H1 (cell line): ENCODE results near the gene BASP1. TPM values are rescaled to one million over a fixed set of nuclear protein-coding genes. Genes with fewer than 3 reads are reported as not detected.

ENCODE experiments used
- BRCA1 ChIP-seq: IDR thresholded peaks from 2 replicates; pipeline ENCODE4 v1.6.1; 2012; ENCODE audit warnings: low read depth, low read length, improper control_type of control experiment
- CHD2 ChIP-seq: IDR thresholded peaks from 2 replicates; pipeline ENCODE4 v1.6.1; 2012; ENCODE audit warnings: low read length, improper control_type of control experiment
- FOSL1 ChIP-seq: IDR thresholded peaks from 2 replicates; pipeline ENCODE4 v1.6.1; 2011; ENCODE audit warnings: mild to moderate bottlenecking, low read depth, low read length, moderate library complexity; ENCODE audit not compliant: insufficient read depth
- GTF2F1 ChIP-seq: IDR thresholded peaks from 2 replicates; pipeline ENCODE4 v1.6.1; 2012; ENCODE audit warnings: low read depth, low read length, improper control_type of control experiment, borderline replicate concordance
- JUND ChIP-seq: IDR thresholded peaks from 2 replicates; pipeline ENCODE4 v1.6.1; 2011; ENCODE audit warnings: mild to moderate bottlenecking, improper control_type of control experiment, low read length
- NANOG ChIP-seq: IDR thresholded peaks from 2 replicates; pipeline ENCODE4 v1.6.1; 2011; ENCODE audit warnings: low read length, low read depth, mild to moderate bottlenecking, inconsistent platforms; ENCODE audit not compliant: insufficient read depth, poor library complexity, severe bottlenecking
- SIN3A ChIP-seq, 2 experiments: IDR thresholded peaks in 1 of 2; conservative IDR thresholded peaks in 1 of 2; 2 replicates each; pipeline ENCODE4 v1.6.1; 2011 to 2012; ENCODE audit warnings: low read length in 2 of 2, improper control_type of control experiment in 1 of 2, low read depth in 1 of 2, mild to moderate bottlenecking in 1 of 2
- SP4 ChIP-seq: IDR thresholded peaks from 2 replicates; pipeline ENCODE4 v1.6.1; 2012; ENCODE audit warnings: low read length, inconsistent platforms
- YY1 ChIP-seq: IDR thresholded peaks from 2 replicates; pipeline ENCODE4 v1.6.1; 2011; ENCODE audit warnings: low read depth, mild to moderate bottlenecking, low read length
- polyA plus RNA-seq, 7 experiments: library from polyadenylated mRNA; depleted of rRNA in 3 of 7; stranded (reverse) in 5 of 7; unstranded in 2 of 7; fragments of >200 nt in 5 of 7; fragments of 200-250 nt in 2 of 7; gene quantifications; 1 replicate in 5 of 7; 2 replicates in 1 of 7; 4 replicates in 1 of 7; pipeline versions ENCODE4 v1.2.1 to v1.2.3, GENCODE V29; 2011 to 2013; ENCODE audit warnings: missing spikeins in 2 of 7, mixed read lengths in 2 of 7
- total RNA-seq: library from RNA; stranded (reverse); fragmentation: NEBNext Ultra II Directional; extraction: Animal tissue kit (Norgen Biotek cat#: 25700); gene quantifications from 2 replicates; pipeline ENCODE4 v1.2.1, GENCODE V29; 2021
- TF ChIP-seq, protein P1 (sequence below): fragments of 300-600 bp; sonication (generic); IDR thresholded peaks from 2 replicates; pipeline ENCODE4 v1.7.1; 2012; ENCODE audit warnings: low read length, moderate library complexity, mild to moderate bottlenecking, inconsistent platforms; ENCODE audit not compliant: insufficient replicate concordance
- TF ChIP-seq, protein P2 (sequence below): IDR thresholded peaks from 2 replicates; pipeline ENCODE4 v1.6.1; 2011; ENCODE audit warnings: low read depth, mild to moderate bottlenecking, low read length; ENCODE audit not compliant: insufficient read depth

BASP1 gene
- total and polyA plus RNA-seq, 2 of the 8 experiments (the other 6 are each of a cell fraction or from before 2014, with no cell fraction given) = 95.2 to 104 TPM

DNA sequence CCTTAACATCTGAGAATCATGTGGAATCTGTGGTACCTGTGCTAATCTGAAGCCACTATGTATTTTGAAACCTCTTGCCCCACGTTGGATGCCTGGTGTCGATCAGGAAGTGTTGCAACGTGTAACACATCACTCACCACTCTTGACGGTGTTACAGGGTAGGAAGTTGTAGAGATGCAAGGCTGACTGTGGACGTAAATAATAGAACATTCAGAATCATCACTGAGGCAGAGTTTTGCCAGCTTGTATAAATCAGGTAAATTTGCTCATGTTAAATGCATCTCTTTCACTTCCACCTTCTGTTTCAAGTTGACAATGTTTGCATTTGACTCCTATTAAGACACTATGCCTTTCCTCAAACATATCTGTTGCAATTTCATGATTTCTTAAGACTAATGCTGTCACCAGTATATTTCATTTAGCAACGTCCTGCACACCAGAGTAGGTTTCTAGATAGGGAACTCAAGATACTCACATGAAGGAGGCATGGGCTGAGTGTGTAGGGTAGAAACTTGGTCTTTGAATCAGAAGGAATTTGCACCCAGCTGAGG lies 38.1 kb downstream of the BASP1 start (continued):
- TF ChIP-seq, protein P1, sequence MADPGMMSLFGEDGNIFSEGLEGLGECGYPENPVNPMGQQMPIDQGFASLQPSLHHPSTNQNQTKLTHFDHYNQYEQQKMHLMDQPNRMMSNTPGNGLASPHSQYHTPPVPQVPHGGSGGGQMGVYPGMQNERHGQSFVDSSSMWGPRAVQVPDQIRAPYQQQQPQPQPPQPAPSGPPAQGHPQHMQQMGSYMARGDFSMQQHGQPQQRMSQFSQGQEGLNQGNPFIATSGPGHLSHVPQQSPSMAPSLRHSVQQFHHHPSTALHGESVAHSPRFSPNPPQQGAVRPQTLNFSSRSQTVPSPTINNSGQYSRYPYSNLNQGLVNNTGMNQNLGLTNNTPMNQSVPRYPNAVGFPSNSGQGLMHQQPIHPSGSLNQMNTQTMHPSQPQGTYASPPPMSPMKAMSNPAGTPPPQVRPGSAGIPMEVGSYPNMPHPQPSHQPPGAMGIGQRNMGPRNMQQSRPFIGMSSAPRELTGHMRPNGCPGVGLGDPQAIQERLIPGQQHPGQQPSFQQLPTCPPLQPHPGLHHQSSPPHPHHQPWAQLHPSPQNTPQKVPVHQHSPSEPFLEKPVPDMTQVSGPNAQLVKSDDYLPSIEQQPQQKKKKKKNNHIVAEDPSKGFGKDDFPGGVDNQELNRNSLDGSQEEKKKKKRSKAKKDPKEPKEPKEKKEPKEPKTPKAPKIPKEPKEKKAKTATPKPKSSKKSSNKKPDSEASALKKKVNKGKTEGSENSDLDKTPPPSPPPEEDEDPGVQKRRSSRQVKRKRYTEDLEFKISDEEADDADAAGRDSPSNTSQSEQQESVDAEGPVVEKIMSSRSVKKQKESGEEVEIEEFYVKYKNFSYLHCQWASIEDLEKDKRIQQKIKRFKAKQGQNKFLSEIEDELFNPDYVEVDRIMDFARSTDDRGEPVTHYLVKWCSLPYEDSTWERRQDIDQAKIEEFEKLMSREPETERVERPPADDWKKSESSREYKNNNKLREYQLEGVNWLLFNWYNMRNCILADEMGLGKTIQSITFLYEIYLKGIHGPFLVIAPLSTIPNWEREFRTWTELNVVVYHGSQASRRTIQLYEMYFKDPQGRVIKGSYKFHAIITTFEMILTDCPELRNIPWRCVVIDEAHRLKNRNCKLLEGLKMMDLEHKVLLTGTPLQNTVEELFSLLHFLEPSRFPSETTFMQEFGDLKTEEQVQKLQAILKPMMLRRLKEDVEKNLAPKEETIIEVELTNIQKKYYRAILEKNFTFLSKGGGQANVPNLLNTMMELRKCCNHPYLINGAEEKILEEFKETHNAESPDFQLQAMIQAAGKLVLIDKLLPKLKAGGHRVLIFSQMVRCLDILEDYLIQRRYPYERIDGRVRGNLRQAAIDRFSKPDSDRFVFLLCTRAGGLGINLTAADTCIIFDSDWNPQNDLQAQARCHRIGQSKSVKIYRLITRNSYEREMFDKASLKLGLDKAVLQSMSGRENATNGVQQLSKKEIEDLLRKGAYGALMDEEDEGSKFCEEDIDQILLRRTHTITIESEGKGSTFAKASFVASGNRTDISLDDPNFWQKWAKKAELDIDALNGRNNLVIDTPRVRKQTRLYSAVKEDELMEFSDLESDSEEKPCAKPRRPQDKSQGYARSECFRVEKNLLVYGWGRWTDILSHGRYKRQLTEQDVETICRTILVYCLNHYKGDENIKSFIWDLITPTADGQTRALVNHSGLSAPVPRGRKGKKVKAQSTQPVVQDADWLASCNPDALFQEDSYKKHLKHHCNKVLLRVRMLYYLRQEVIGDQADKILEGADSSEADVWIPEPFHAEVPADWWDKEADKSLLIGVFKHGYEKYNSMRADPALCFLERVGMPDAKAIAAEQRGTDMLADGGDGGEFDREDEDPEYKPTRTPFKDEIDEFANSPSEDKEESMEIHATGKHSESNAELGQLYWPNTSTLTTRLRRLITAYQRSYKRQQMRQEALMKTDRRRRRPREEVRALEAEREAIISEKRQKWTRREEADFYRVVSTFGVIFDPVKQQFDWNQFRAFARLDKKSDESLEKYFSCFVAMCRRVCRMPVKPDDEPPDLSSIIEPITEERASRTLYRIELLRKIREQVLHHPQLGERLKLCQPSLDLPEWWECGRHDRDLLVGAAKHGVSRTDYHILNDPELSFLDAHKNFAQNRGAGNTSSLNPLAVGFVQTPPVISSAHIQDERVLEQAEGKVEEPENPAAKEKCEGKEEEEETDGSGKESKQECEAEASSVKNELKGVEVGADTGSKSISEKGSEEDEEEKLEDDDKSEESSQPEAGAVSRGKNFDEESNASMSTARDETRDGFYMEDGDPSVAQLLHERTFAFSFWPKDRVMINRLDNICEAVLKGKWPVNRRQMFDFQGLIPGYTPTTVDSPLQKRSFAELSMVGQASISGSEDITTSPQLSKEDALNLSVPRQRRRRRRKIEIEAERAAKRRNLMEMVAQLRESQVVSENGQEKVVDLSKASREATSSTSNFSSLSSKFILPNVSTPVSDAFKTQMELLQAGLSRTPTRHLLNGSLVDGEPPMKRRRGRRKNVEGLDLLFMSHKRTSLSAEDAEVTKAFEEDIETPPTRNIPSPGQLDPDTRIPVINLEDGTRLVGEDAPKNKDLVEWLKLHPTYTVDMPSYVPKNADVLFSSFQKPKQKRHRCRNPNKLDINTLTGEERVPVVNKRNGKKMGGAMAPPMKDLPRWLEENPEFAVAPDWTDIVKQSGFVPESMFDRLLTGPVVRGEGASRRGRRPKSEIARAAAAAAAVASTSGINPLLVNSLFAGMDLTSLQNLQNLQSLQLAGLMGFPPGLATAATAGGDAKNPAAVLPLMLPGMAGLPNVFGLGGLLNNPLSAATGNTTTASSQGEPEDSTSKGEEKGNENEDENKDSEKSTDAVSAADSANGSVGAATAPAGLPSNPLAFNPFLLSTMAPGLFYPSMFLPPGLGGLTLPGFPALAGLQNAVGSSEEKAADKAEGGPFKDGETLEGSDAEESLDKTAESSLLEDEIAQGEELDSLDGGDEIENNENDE = no peak
- no peak for TF ChIP-seq JUND
- TF ChIP-seq FOSL1 = no peak
- TF ChIP-seq GTF2F1 = no peak
- TF ChIP-seq SIN3A (conservative IDR thresholded peaks at IDR 0.05 in 1 of 2, IDR thresholded peaks at IDR 0.05 in 1 of 2; ENCODE audit: low read depth in 1 of 2, low read length in 2 of 2) = no peak
- no peak for TF ChIP-seq CHD2
- TF ChIP-seq SP4 = no peak
- TF ChIP-seq YY1 = no peak
- no peak for TF ChIP-seq NANOG
- TF ChIP-seq, protein P2, sequence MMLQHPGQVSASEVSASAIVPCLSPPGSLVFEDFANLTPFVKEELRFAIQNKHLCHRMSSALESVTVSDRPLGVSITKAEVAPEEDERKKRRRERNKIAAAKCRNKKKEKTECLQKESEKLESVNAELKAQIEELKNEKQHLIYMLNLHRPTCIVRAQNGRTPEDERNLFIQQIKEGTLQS = no peak
- no peak for TF ChIP-seq BRCA1
